ENCODE results near the gene OSTN.

The OSTN gene

DNA sequence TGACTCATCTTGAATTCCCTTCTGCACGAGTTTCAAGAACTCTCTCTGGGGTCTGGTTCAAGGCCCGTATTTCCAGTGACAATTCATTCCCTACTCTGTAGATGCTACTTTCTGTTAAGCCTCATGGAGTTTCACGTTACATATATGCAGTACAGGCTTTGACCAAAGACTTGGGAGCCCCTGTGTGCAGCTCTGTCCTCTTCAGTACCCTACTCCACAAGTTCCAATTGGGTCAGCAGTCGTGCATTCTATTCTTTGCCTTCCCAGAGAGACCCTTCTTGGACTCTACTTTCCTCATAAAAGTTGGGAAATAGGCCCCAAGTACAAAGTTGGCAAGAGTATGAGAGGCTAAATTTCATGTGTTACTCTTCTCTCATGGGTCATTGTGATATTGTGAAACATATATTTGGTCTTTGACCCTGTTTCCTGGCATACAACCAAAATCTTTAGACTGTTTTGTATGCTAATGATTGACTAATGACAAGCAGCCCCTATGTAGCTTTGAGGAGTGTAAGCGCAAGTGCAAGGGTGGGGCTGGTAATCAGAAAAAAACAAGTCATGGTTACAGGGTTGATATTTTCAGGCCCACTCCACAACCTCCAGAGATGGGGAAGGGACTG, 115.2 kb downstream of the OSTN start:
- no peak for DNase-seq
